Measurements from ENCODE around the gene USP15. TPM values are rescaled to one million over a fixed set of nuclear protein-coding genes. Genes with fewer than 3 reads are reported as not detected.

The USP15 gene
- total RNA-seq, 5 donors from 2014 or later (not counting 1 experiment from before 2014, with no cell fraction given): 137 to 256 (median 138) TPM

DNA sequence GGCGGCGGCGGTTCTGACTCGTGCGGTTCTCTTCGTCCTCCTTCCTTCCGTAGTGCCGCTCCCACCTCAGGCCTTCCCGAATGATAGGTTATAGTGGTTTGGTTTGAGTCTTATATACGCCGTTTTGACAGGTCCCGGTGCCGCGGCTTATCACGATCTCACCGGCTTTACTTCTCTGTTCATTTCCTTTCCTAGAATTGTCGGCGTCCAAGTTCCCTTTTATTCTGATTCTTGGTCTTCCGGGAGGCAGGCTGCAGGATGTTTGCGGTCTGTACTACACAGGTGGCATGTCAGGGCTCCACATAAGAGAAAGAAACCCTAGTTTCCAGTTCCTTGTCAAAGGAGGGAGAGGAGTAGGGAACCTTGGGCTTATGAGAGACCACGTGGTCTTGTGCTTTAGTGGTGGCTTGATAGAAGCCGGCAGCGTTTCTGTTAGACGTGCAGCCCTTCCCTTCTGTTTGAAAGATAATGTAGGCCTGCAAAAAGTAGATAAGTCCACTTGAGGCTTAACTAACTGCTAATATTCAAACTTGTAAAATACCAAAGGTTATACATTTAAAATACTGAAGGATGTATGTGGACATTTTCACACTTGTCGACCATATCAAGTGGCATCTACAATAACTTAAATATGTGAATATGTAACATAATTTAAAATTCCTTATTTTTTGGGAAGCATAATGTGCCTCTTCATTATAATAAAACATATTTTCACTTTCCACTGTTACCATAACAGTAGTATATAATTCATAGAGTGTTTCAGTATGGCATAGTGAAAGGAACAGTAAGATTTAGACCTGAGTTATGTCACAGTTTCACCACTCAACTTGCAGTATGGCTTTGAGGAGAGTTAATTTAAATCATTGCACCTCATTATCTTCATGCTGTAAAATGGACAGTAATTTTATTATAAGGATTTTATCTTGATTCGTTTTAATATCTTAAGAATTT is 804 bp downstream of the USP15 start:
- CTCF ChIA-PET: interaction anchor here in 1 of 2 donors (0.6 kb wide), 1 partner anchor 312 kb away, joined by 3 read pairs; no protein-coding TSS in a partner anchor
- H3K9me3 Mint-ChIP-seq: no peaks in the 10 kb centered on the region
- peak overlapping the region; percentile 90 to 98 (median 94) for H3K4me3 Mint-ChIP-seq
- H3K4me3 ChIP-seq (ENCODE audit: control insufficient read depth in 1 of 2, extremely low read depth in 1 of 2, low read length in 1 of 2): peak overlapping the region; percentile 82 to 98
- no peaks in the 10 kb centered on the region for H3K27me3 Mint-ChIP-seq
- H3K36me3 ChIP-seq (ENCODE audit: control insufficient read depth in 2 of 2, extremely low read depth in 1 of 2, insufficient read depth in 1 of 2, low read length in 1 of 2): no peaks in the 10 kb centered on the region
- no peaks in the 10 kb centered on the region for H3K9me3 ChIP-seq
- H3K27ac ChIP-seq (ENCODE audit: low read length): peak overlapping the region; percentile 94
- H3K27ac Mint-ChIP-seq: peak overlapping the region; percentile 97 to 99
- DNase-seq (peak; percentile 22 to 79 (median 56)), ATAC-seq (replicated peaks in 1 of 4) (peak; percentile 40 to 46 (median 44))
- peaks cover 15% of the 10 kb centered on the region for H3K36me3 Mint-ChIP-seq
- H3K27me3 ChIP-seq (replicated peaks in 1 of 2; ENCODE audit: control insufficient read depth in 2 of 2, extremely low read depth in 1 of 2, insufficient read depth in 2 of 2, low read length in 1 of 2): no peaks in the 10 kb centered on the region
- H3K4me1 ChIP-seq (ENCODE audit: control insufficient read depth in 1 of 2, extremely low read depth in 1 of 2, insufficient read depth in 2 of 2, low read length in 2 of 2): peaks cover 14 to 56% of the 10 kb centered on the region in 2 experiments
- POLR2A ChIA-PET: no interaction called here
- peaks cover 64 to 74% (median 65%) of the 10 kb centered on the region in 3 donors for H3K4me1 Mint-ChIP-seq
- WGBS (ENCODE audit: insufficient coverage): 0% methylated on average over 4 of the region's 26 CpGs

DNA sequence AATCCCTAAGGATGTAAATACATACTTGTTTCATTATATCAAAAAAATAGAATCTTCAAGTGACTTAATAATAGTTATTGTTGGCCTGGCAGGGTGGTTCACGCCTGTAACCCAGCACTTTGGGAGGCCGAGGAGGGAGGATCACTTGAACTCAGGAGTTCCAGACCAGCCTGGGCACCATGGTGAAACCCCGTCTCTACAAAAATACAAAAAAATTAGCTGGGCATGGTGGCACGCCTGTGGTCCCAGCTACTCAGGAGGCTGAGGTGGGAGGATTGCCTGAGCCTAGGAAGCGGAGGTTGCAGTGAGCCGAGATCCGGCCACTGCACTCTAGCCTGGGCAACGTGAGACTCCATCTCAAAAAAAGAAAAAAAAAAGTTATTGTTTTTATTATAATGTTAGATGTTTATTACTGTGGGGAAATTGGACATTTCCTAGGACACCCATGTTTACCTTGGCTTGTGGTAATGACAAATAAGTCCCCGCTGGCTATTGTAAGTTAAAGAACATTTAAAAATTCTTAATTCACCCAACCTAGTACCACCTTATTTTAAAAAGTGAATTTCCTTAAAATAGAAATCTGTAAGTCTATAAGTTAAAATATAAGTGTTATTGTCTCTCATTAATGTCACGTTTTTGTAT is 1.8 kb downstream of the USP15 start:
- no peaks in the 10 kb centered on the region for H3K9me3 ChIP-seq
- 20% methylated on average over 1 of the region's 10 CpGs for WGBS (ENCODE audit: insufficient coverage)
- DNase-seq: no peak
- no peak for ATAC-seq (replicated peaks in 1 of 4)
- Mint-ChIP-seq H3K27ac (peak overlapping the region; percentile 61 to 78), H3K36me3 (peaks cover 15% of the 10 kb centered on the region), H3K9me3 (no peaks in the 10 kb centered on the region), H3K4me1 (peaks cover 64 to 76% (median 65%) of the 10 kb centered on the region in 3 donors), H3K4me3 (peak overlapping the region; percentile 90 to 98 (median 94)), H3K27me3 (no peaks in the 10 kb centered on the region)
- no peaks in the 10 kb centered on the region for H3K36me3 ChIP-seq (ENCODE audit: control insufficient read depth in 2 of 2, extremely low read depth in 1 of 2, insufficient read depth in 1 of 2, low read length in 1 of 2)
- H3K4me1 ChIP-seq (ENCODE audit: control insufficient read depth in 1 of 2, extremely low read depth in 1 of 2, insufficient read depth in 2 of 2, low read length in 2 of 2): peaks cover 14 to 61% of the 10 kb centered on the region in 2 experiments
- ChIA-PET CTCF (no interaction called here), POLR2A (no interaction called here)
- H3K27ac ChIP-seq (ENCODE audit: low read length): peak overlapping the region; percentile 94
- no peaks in the 10 kb centered on the region for H3K27me3 ChIP-seq (replicated peaks in 1 of 2; ENCODE audit: control insufficient read depth in 2 of 2, extremely low read depth in 1 of 2, insufficient read depth in 2 of 2, low read length in 1 of 2)
- peak overlapping the region; percentile 82 to 98 for H3K4me3 ChIP-seq (ENCODE audit: control insufficient read depth in 1 of 2, extremely low read depth in 1 of 2, low read length in 1 of 2)

- DNase-seq: no peak
- no peak for ATAC-seq (replicated peaks in 1 of 4)
- peaks cover 14 to 62% of the 10 kb centered on the region in 2 experiments for H3K4me1 ChIP-seq (ENCODE audit: control insufficient read depth in 1 of 2, extremely low read depth in 1 of 2, insufficient read depth in 2 of 2, low read length in 2 of 2)
- H3K27me3 Mint-ChIP-seq: no peaks in the 10 kb centered on the region
- CTCF ChIA-PET: no interaction called here
- 100% methylated on average over 1 of the region's 2 CpGs for WGBS (ENCODE audit: insufficient coverage)
- H3K36me3 ChIP-seq (ENCODE audit: control insufficient read depth in 2 of 2, extremely low read depth in 1 of 2, insufficient read depth in 1 of 2, low read length in 1 of 2): no peaks in the 10 kb centered on the region
- H3K27me3 ChIP-seq (replicated peaks in 1 of 2; ENCODE audit: control insufficient read depth in 2 of 2, extremely low read depth in 1 of 2, insufficient read depth in 2 of 2, low read length in 1 of 2): no peaks in the 10 kb centered on the region
- peak overlapping the region; percentile 84 to 88 for H3K27ac Mint-ChIP-seq
- H3K9me3 Mint-ChIP-seq: no peaks in the 10 kb centered on the region
- no peak overlapping the region for H3K4me3 ChIP-seq (ENCODE audit: control insufficient read depth in 1 of 2, extremely low read depth in 1 of 2, low read length in 1 of 2)
- peaks cover 15% of the 10 kb centered on the region for H3K36me3 Mint-ChIP-seq
- H3K9me3 ChIP-seq: no peaks in the 10 kb centered on the region
- H3K27ac ChIP-seq (ENCODE audit: low read length): no peak overlapping the region
- H3K4me3 Mint-ChIP-seq: peak overlapping the region; percentile 79 to 94 (median 90)
- POLR2A ChIA-PET: no interaction called here
- peaks cover 65 to 75% (median 73%) of the 10 kb centered on the region in 3 donors for H3K4me1 Mint-ChIP-seq
Observed at GRCh38 chr12:62263232-62263631, 3.0 kb downstream of the USP15 start.

DNA sequence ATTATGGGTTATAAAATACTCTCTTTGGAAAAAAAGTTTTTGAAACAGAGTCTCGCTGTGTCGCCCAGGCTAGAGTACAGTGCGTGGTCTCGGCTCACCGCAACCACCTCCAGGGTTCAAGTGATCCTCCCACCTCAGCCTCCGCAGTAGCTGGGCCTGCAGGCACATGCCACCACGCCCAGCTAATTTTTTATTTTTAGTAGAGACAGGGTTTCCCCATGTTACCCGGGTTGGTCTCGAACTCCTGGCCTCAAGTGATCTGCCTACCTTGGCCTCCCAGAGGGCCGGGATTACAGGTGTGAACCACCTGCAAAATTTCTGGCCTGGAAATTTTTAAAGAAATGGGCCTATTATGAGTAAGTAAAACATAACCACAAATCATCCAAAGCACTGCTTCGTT is 3.8 kb downstream of the USP15 start:
- WGBS (ENCODE audit: insufficient coverage): 20% methylated on average over 2 of the region's 11 CpGs
- H3K4me1 Mint-ChIP-seq: peaks cover 65 to 75% (median 73%) of the 10 kb centered on the region in 3 donors
- Histone ChIP-seq H3K27me3 (replicated peaks in 1 of 2; ENCODE audit: control insufficient read depth in 2 of 2, extremely low read depth in 1 of 2, insufficient read depth in 2 of 2, low read length in 1 of 2) (no peaks in the 10 kb centered on the region), H3K36me3 (ENCODE audit: control insufficient read depth in 2 of 2, extremely low read depth in 1 of 2, insufficient read depth in 1 of 2, low read length in 1 of 2) (no peaks in the 10 kb centered on the region), H3K9me3 (no peaks in the 10 kb centered on the region), H3K4me3 (ENCODE audit: control insufficient read depth in 1 of 2, extremely low read depth in 1 of 2, low read length in 1 of 2) (peak overlapping the region in 1 of 2 donors; percentile 27), H3K4me1 (ENCODE audit: control insufficient read depth in 1 of 2, extremely low read depth in 1 of 2, insufficient read depth in 2 of 2, low read length in 2 of 2) (peaks cover 14 to 62% of the 10 kb centered on the region in 2 experiments), H3K27ac (ENCODE audit: low read length) (peak overlapping the region; percentile 60)
- no peaks in the 10 kb centered on the region for H3K27me3 Mint-ChIP-seq
- H3K36me3 Mint-ChIP-seq: peaks cover 15% of the 10 kb centered on the region
- POLR2A ChIA-PET: interaction anchor here in 1 of 2 donors (0.7 kb wide), 1 partner anchor 342 kb away, joined by 3 read pairs; no protein-coding TSS in a partner anchor
- peak overlapping the region; percentile 79 to 94 (median 90) for H3K4me3 Mint-ChIP-seq
- CTCF ChIA-PET: no interaction called here
- H3K27ac Mint-ChIP-seq: peak overlapping the region; percentile 84 to 88
- no peak for ATAC-seq (replicated peaks in 1 of 4)
- H3K9me3 Mint-ChIP-seq: no peaks in the 10 kb centered on the region
- peak in 2 of 35 experiments; percentile 2 to 7 for DNase-seq

GRCh38 chr12:62264706-62265105 is 4.5 kb downstream of the USP15 start:
- Mint-ChIP-seq H3K36me3 (peaks cover 16% of the 10 kb centered on the region), H3K4me1 (peaks cover 69 to 76% (median 75%) of the 10 kb centered on the region in 3 donors), H3K4me3 (peak overlapping the region; percentile 79 to 94 (median 90)), H3K9me3 (no peaks in the 10 kb centered on the region), H3K27me3 (no peaks in the 10 kb centered on the region), H3K27ac (peak overlapping the region; percentile 88 to 90)
- Histone ChIP-seq H3K27ac (ENCODE audit: low read length) (peak overlapping the region; percentile 60), H3K4me3 (ENCODE audit: control insufficient read depth in 1 of 2, extremely low read depth in 1 of 2, low read length in 1 of 2) (peak overlapping the region in 1 of 2 donors; percentile 9), H3K36me3 (ENCODE audit: control insufficient read depth in 2 of 2, extremely low read depth in 1 of 2, insufficient read depth in 1 of 2, low read length in 1 of 2) (no peaks in the 10 kb centered on the region), H3K4me1 (ENCODE audit: control insufficient read depth in 1 of 2, extremely low read depth in 1 of 2, insufficient read depth in 2 of 2, low read length in 2 of 2) (peaks cover 18 to 63% of the 10 kb centered on the region in 2 experiments), H3K9me3 (no peaks in the 10 kb centered on the region), H3K27me3 (replicated peaks in 1 of 2; ENCODE audit: control insufficient read depth in 2 of 2, extremely low read depth in 1 of 2, insufficient read depth in 2 of 2, low read length in 1 of 2) (no peaks in the 10 kb centered on the region)
- ATAC-seq (replicated peaks in 1 of 4): no peak
- ChIA-PET POLR2A (interaction anchor here (0.5 to 1.0 kb wide), 3 partner anchors 52 to 342 kb away, joined by 3 read pairs; no protein-coding TSS in a partner anchor), CTCF (no interaction called here)
- no CpG with 5 or more reads among the region's 3 CpGs for WGBS (ENCODE audit: insufficient coverage)
- DNase-seq: no peak

DNA sequence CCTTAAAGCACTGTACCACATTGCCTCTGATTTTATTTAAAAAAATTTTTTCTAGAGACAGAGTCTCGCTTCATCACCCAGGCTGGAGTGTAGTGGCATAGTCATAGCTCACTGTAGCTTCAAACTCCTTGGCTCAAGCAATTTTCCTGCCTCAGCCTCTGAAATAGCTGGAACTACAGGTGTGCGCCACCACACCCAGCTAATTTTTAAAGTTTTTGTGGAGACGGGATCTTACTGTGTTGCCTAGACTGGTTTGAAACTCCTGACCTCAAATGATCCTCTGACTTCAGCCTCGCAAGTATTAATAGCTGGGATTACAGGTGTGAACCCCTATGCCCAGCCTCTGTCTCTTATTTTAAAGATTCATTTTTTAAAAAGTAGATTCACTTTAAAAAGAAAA is 5.3 kb downstream of the USP15 start:
- no CpG with 5 or more reads among the region's 4 CpGs for WGBS (ENCODE audit: insufficient coverage)
- ATAC-seq (replicated peaks in 1 of 4): no peak
- H3K4me3 ChIP-seq (ENCODE audit: control insufficient read depth in 1 of 2, extremely low read depth in 1 of 2, low read length in 1 of 2): no peak overlapping the region
- peaks cover 18 to 68% of the 10 kb centered on the region in 2 experiments for H3K4me1 ChIP-seq (ENCODE audit: control insufficient read depth in 1 of 2, extremely low read depth in 1 of 2, insufficient read depth in 2 of 2, low read length in 2 of 2)
- H3K27me3 ChIP-seq (replicated peaks in 1 of 2; ENCODE audit: control insufficient read depth in 2 of 2, extremely low read depth in 1 of 2, insufficient read depth in 2 of 2, low read length in 1 of 2): no peaks in the 10 kb centered on the region
- Mint-ChIP-seq H3K4me1 (peaks cover 77 to 84% (median 83%) of the 10 kb centered on the region in 3 donors), H3K36me3 (peaks cover 17% of the 10 kb centered on the region), H3K27ac (peak overlapping the region in 1 of 2 donors; percentile 88), H3K27me3 (no peaks in the 10 kb centered on the region), H3K9me3 (no peaks in the 10 kb centered on the region), H3K4me3 (peak overlapping the region; percentile 31 to 94 (median 90))
- no peaks in the 10 kb centered on the region for H3K36me3 ChIP-seq (ENCODE audit: control insufficient read depth in 2 of 2, extremely low read depth in 1 of 2, insufficient read depth in 1 of 2, low read length in 1 of 2)
- H3K27ac ChIP-seq (ENCODE audit: low read length): peak overlapping the region; percentile 60
- ChIA-PET CTCF (interaction anchor here in 1 of 2 donors (0.7 to 0.9 kb wide), 2 partner anchors 49 to 250 kb away, joined by 3 read pairs; no protein-coding TSS in a partner anchor), POLR2A (interaction anchor here in 1 of 2 donors (0.6 to 1.0 kb wide), 2 partner anchors 48 to 51 kb away, joined by 3 read pairs; no protein-coding TSS in a partner anchor)
- DNase-seq: no peak
- H3K9me3 ChIP-seq: no peaks in the 10 kb centered on the region
